ENCODE data around the gene NFIB.

DNA sequence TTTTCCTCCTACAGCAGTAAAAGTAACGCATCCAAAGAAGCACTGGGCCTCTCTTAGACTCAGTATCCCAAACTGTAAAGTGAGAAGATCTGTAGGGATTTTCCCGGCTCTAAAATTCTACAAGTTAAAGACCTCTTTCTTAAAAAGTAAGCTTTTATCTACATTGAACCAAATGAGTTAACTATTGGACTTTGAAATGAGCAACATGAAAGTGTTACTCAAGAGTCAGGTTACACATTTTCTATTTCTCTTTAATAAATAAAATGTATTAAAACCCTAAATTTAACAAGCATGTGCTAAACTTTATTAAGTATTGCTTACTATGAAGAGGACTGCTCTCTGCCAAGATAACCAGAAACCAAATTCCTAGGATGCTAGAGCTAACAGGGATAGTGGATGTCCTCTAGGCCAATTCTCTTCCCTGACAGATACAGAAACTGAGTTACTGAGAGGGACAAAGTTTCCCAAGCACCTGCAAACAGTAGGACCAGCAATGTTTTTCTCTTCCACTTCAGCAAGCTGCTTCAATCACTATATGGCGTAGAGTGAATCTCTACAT lies 21.7 kb downstream of the NFIB start:
- TF ChIP-seq POLR2A (IDR thresholded peaks at IDR 0.05; ENCODE audit: low read depth, low read length) (no peak), CTCF (IDR thresholded peaks at IDR 0.05; ENCODE audit: extremely low read depth in 1 of 2, insufficient read depth in 1 of 2, low read depth in 1 of 2, low read length in 2 of 2) (no peak), POLR2AphosphoS5 (IDR thresholded peaks at IDR 0.05; ENCODE audit: insufficient read depth, low read depth, low read length) (no peak), JUN (IDR thresholded peaks at IDR 0.05; ENCODE audit: borderline replicate concordance, insufficient read depth, insufficient read length, low read depth) (no peak), MYC (IDR thresholded peaks at IDR 0.05; ENCODE audit: low read depth, low read length) (no peak), EZH2 (IDR thresholded peaks at IDR 0.05; ENCODE audit: borderline replicate concordance, low read depth, low read length, severe bottlenecking) (no peak), FOS (IDR thresholded peaks at IDR 0.05; ENCODE audit: borderline replicate concordance, insufficient read depth, low read length) (no peak), GATA2 (IDR thresholded peaks at IDR 0.05; ENCODE audit: insufficient read depth, insufficient read length, low read depth, low read length) (no peak)
- TF ChIP-seq, protein P1, sequence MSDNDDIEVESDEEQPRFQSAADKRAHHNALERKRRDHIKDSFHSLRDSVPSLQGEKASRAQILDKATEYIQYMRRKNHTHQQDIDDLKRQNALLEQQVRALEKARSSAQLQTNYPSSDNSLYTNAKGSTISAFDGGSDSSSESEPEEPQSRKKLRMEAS (IDR thresholded peaks at IDR 0.05; ENCODE audit: insufficient read depth, insufficient read length): no peak

Data from endothelial cell of umbilical vein (primary cell).